ENCODE measurements around the gene APOB. TPM values are rescaled to one million over a fixed set of nuclear protein-coding genes. Genes with fewer than 3 reads are reported as not detected.

Gene APOB
- total and polyA plus RNA-seq, 10 of the 15 experiments (the other 5 are each of a cell fraction or from before 2014, with no cell fraction given) = 1.4 TPM; not detected in 9

- H3K27ac ChIP-seq (ENCODE audit: control insufficient read depth, insufficient read depth) = no peak overlapping the region
- ChIA-PET RAD21 (ENCODE audit: unreplicated experiment) (no interaction called here), POLR2A (no interaction called here), CTCF (no interaction called here), SMC1A (ENCODE audit: uncharacterized antibody, unreplicated experiment) (no interaction called here)
- no peak overlapping the region for H2AFZ ChIP-seq (ENCODE audit: control insufficient read depth, low read depth, low read length)
- ATAC-seq (no peak), DNase-seq (ENCODE audit: low read depth, low spot score) (no peak), FAIRE-seq (no peak)
- in situ Hi-C loops (cut with MboI) = no loop called here
- H3K36me3 ChIP-seq (ENCODE audit: control insufficient read depth in 2 of 2, insufficient read depth in 2 of 2, low read length in 1 of 2) = no peaks in the 10 kb centered on the region
- H3K4me2 ChIP-seq (ENCODE audit: control insufficient read depth, insufficient read depth) = no peak overlapping the region
- intact Hi-C loops (cut with micrococcal nuclease; ENCODE audit: unreplicated experiment) = no loop called here
- TF ChIP-seq NFYB (IDR thresholded peaks at IDR 0.05; ENCODE audit: insufficient read depth, low read depth, low read length) = no peak
- TF ChIP-seq SRF (IDR thresholded peaks at IDR 0.05; ENCODE audit: low read depth in 2 of 2, low read length in 2 of 2) = no peak
- no peaks in the 10 kb centered on the region for H3K4me1 ChIP-seq (ENCODE audit: control insufficient read depth, insufficient read depth, low read length)
- no peak overlapping the region for H3K4me3 ChIP-seq
- H3K9me3 ChIP-seq (replicated peaks; ENCODE audit: control insufficient read depth, insufficient read depth, low read length) = no peaks in the 10 kb centered on the region
- no peaks in the 10 kb centered on the region for H4K20me1 ChIP-seq (ENCODE audit: control insufficient read depth, insufficient read depth)
- no peaks in the 10 kb centered on the region for H3K27me3 ChIP-seq (replicated peaks in 1 of 2; ENCODE audit: control insufficient read depth in 2 of 2, insufficient read depth in 2 of 2, low read length in 1 of 2)
- WGBS (ENCODE audit: insufficient coverage, insufficient replicate concordance, low lambda C conversion rate, missing lambda C conversion rate) = 58% methylated on average over 3 of the region's 3 CpGs
- BruUV-seq (replicated peaks) = no TSS peak
- H3K9ac ChIP-seq (ENCODE audit: control insufficient read depth, insufficient read depth, low read length) = no peak overlapping the region
- no peaks in the 10 kb centered on the region for H3K79me2 ChIP-seq (ENCODE audit: control insufficient read depth, insufficient read depth, low read length)
Observed at GRCh38 chr2:21012557-21012937, 31.3 kb downstream of the APOB start.

- Histone ChIP-seq H3K36me3 (ENCODE audit: control insufficient read depth in 2 of 2, insufficient read depth in 2 of 2, low read length in 1 of 2) (no peaks in the 10 kb centered on the region), H2AFZ (ENCODE audit: control insufficient read depth, low read depth, low read length) (no peak overlapping the region), H3K27ac (ENCODE audit: control insufficient read depth, insufficient read depth) (no peak overlapping the region), H3K9ac (ENCODE audit: control insufficient read depth, insufficient read depth, low read length) (no peak overlapping the region), H4K20me1 (ENCODE audit: control insufficient read depth, insufficient read depth) (no peaks in the 10 kb centered on the region), H3K27me3 (replicated peaks in 1 of 2; ENCODE audit: control insufficient read depth in 2 of 2, insufficient read depth in 2 of 2, low read length in 1 of 2) (no peaks in the 10 kb centered on the region), H3K4me3 (no peak overlapping the region), H3K4me1 (ENCODE audit: control insufficient read depth, insufficient read depth, low read length) (no peaks in the 10 kb centered on the region), H3K9me3 (replicated peaks; ENCODE audit: control insufficient read depth, insufficient read depth, low read length) (no peaks in the 10 kb centered on the region), H3K4me2 (ENCODE audit: control insufficient read depth, insufficient read depth) (no peak overlapping the region), H3K79me2 (ENCODE audit: control insufficient read depth, insufficient read depth, low read length) (no peaks in the 10 kb centered on the region)
- ChIA-PET RAD21 (ENCODE audit: unreplicated experiment) (no interaction called here), POLR2A (no interaction called here), CTCF (no interaction called here), SMC1A (ENCODE audit: uncharacterized antibody, unreplicated experiment) (interaction anchor here (1.4 kb wide), 1 partner anchor 15 kb away, joined by 3 read pairs; no protein-coding TSS in a partner anchor)
- BruUV-seq (replicated peaks) = no TSS peak
- no peak for ATAC-seq
- TF ChIP-seq CBX5 (IDR thresholded peaks at IDR 0.05; ENCODE audit: low read depth) = no peak
- TF ChIP-seq RBBP5 (conservative IDR thresholded peaks at IDR 0.05) = no peak
- no peak for TF ChIP-seq HSF1 (IDR thresholded peaks at IDR 0.05; ENCODE audit: low read depth, low read length)
- in situ Hi-C loops (cut with MboI) (no loop called here), intact Hi-C loops (cut with micrococcal nuclease; ENCODE audit: unreplicated experiment) (no loop called here)
- FAIRE-seq = no peak
- no peak for DNase-seq (ENCODE audit: low read depth, low spot score)
- 19% methylated on average over 8 of the region's 8 CpGs for WGBS (ENCODE audit: insufficient coverage, insufficient replicate concordance, low lambda C conversion rate, missing lambda C conversion rate)
Observed at GRCh38 chr2:21011876-21012556, 31.9 kb downstream of the APOB start.
